ENCODE results near the gene CHST5.

DNA sequence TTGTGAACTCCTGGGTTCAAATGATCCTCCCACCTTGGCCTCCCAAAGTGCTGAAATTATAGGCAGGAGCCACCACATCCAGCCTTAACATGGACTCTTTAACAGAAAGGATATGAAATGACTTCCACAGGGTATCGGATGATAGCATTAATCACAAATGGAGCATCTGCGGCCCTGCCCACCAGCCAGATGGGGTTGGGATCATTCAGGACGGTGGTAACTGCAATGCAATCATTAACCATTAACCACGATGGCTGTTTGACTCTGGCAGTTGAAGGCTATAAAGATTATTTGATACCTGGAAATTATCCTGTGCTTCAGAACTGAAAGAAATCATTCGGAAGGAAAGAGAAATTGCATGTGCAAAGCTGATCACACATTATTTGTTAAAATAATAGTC lies 5.3 kb upstream of the CHST5 start:
- TF ChIP-seq, protein P1, sequence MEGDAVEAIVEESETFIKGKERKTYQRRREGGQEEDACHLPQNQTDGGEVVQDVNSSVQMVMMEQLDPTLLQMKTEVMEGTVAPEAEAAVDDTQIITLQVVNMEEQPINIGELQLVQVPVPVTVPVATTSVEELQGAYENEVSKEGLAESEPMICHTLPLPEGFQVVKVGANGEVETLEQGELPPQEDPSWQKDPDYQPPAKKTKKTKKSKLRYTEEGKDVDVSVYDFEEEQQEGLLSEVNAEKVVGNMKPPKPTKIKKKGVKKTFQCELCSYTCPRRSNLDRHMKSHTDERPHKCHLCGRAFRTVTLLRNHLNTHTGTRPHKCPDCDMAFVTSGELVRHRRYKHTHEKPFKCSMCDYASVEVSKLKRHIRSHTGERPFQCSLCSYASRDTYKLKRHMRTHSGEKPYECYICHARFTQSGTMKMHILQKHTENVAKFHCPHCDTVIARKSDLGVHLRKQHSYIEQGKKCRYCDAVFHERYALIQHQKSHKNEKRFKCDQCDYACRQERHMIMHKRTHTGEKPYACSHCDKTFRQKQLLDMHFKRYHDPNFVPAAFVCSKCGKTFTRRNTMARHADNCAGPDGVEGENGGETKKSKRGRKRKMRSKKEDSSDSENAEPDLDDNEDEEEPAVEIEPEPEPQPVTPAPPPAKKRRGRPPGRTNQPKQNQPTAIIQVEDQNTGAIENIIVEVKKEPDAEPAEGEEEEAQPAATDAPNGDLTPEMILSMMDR (IDR thresholded peaks at IDR 0.05; ENCODE audit: borderline replicate concordance, extremely low read depth, low read length, poor library complexity, severe bottlenecking): no peak
- TF ChIP-seq EZH2 (IDR thresholded peaks at IDR 0.05; ENCODE audit: borderline replicate concordance, low read depth, low read length, severe bottlenecking): no peak
